Neuron (in vitro differentiated cells): Measurements from ENCODE around the gene UAP1.

Experiments used
- H2AFZ ChIP-seq: one replicate; pipeline ENCODE4 v1.6.1; 2013; ENCODE audit warnings: low read depth, mild to moderate bottlenecking, inconsistent platforms, low read length, moderate library complexity
- H3K27me3 ChIP-seq: one replicate; pipeline ENCODE4 v1.6.1; 2013; ENCODE audit warnings: low read length; ENCODE audit not compliant: insufficient read depth
- H3K36me3 ChIP-seq: one replicate; pipeline ENCODE4 v1.6.1; 2013; ENCODE audit warnings: low read length; ENCODE audit not compliant: insufficient read depth
- H3K4me1 ChIP-seq: one replicate; pipeline ENCODE4 v1.6.1; 2013; ENCODE audit warnings: low read length; ENCODE audit not compliant: insufficient read depth
- H3K4me3 ChIP-seq: 2 replicates; pipeline ENCODE4 v1.5.1; 2013; ENCODE audit warnings: mild to moderate bottlenecking, low read length, moderate library complexity
- H3K9me3 ChIP-seq: one replicate; pipeline ENCODE4 v1.6.1; 2013; ENCODE audit warnings: low read length

The UAP1 gene

GRCh38 chr1:162561616-162562469 is at the start of gene UAP1:
Gene UAP1 (plus strand): TSS chr1:162561722. CDS start chr1:162566069, 4,347 bp downstream.
- H3K27me3 ChIP-seq = no peaks in the 10 kb centered on the region
- peak within 1 kb of the TSS; percentile 85 for H3K4me3 ChIP-seq
- peaks cover 5% of the 10 kb centered on the region for H3K4me1 ChIP-seq
- H3K36me3 ChIP-seq = peaks cover 2% of the 10 kb centered on the region
- H2AFZ ChIP-seq = peak within 1 kb of the TSS; percentile 90
- H3K9me3 ChIP-seq = no peaks in the 10 kb centered on the region

GRCh38 chr1:162527314-162527713 is 34.2 kb upstream of the UAP1 start:
- Histone ChIP-seq H3K36me3 (peaks cover 45% of the 10 kb centered on the region), H3K4me1 (no peaks in the 10 kb centered on the region), H2AFZ (no peak overlapping the region), H3K27me3 (no peaks in the 10 kb centered on the region), H3K9me3 (no peaks in the 10 kb centered on the region), H3K4me3 (no peak overlapping the region)

- no peaks in the 10 kb centered on the region for H3K9me3 ChIP-seq
- no peaks in the 10 kb centered on the region for H3K4me1 ChIP-seq
- H3K4me3 ChIP-seq = no peak overlapping the region
- H3K36me3 ChIP-seq = peaks cover 21% of the 10 kb centered on the region
- no peak overlapping the region for H2AFZ ChIP-seq
- no peaks in the 10 kb centered on the region for H3K27me3 ChIP-seq
Measured at GRCh38 chr1:162530307-162530987, 31.1 kb upstream of the UAP1 start.

- Histone ChIP-seq H3K4me1 (no peaks in the 10 kb centered on the region), H3K9me3 (no peaks in the 10 kb centered on the region), H3K4me3 (no peak overlapping the region), H3K27me3 (no peaks in the 10 kb centered on the region), H3K36me3 (peaks cover 16% of the 10 kb centered on the region), H2AFZ (no peak overlapping the region)
Measured at GRCh38 chr1:162530988-162531319, 30.6 kb upstream of the UAP1 start.

GRCh38 chr1:162535501-162535900 is 26.0 kb upstream of the UAP1 start:
- no peaks in the 10 kb centered on the region for H3K9me3 ChIP-seq
- no peak overlapping the region for H2AFZ ChIP-seq
- no peaks in the 10 kb centered on the region for H3K36me3 ChIP-seq
- H3K27me3 ChIP-seq = no peaks in the 10 kb centered on the region
- H3K4me3 ChIP-seq = no peak overlapping the region
- no peaks in the 10 kb centered on the region for H3K4me1 ChIP-seq

- H3K4me1 ChIP-seq = no peaks in the 10 kb centered on the region
- H3K4me3 ChIP-seq = no peak overlapping the region
- no peaks in the 10 kb centered on the region for H3K36me3 ChIP-seq
- no peaks in the 10 kb centered on the region for H3K9me3 ChIP-seq
- no peaks in the 10 kb centered on the region for H3K27me3 ChIP-seq
- H2AFZ ChIP-seq = no peak overlapping the region
Measured at GRCh38 chr1:162536511-162536910, 25.0 kb upstream of the UAP1 start.

- Histone ChIP-seq H3K36me3 (no peaks in the 10 kb centered on the region), H3K4me3 (no peak overlapping the region), H3K27me3 (no peaks in the 10 kb centered on the region), H2AFZ (no peak overlapping the region), H3K4me1 (no peaks in the 10 kb centered on the region), H3K9me3 (no peaks in the 10 kb centered on the region)
Measured at GRCh38 chr1:162537216-162537615, 24.3 kb upstream of the UAP1 start.

- Histone ChIP-seq H2AFZ (no peak overlapping the region), H3K4me3 (no peak overlapping the region), H3K9me3 (no peaks in the 10 kb centered on the region), H3K36me3 (no peaks in the 10 kb centered on the region), H3K27me3 (no peaks in the 10 kb centered on the region), H3K4me1 (no peaks in the 10 kb centered on the region)
Measured at GRCh38 chr1:162538815-162539431, 22.6 kb upstream of the UAP1 start.

- H3K36me3 ChIP-seq = no peaks in the 10 kb centered on the region
- H2AFZ ChIP-seq = no peak overlapping the region
- H3K4me3 ChIP-seq = no peak overlapping the region
Measured at GRCh38 chr1:162541619-162542141, 19.8 kb upstream of the UAP1 start.

GRCh38 chr1:162543228-162543627 is 18.3 kb upstream of the UAP1 start:
- Histone ChIP-seq H3K36me3 (no peaks in the 10 kb centered on the region), H3K27me3 (no peaks in the 10 kb centered on the region), H2AFZ (no peak overlapping the region), H3K4me1 (no peaks in the 10 kb centered on the region), H3K9me3 (no peaks in the 10 kb centered on the region), H3K4me3 (no peak overlapping the region)

More at GRCh38 chr1:162541619-162542141, 19.8 kb upstream of the UAP1 start:
- H3K9me3 ChIP-seq = no peaks in the 10 kb centered on the region
- H3K4me1 ChIP-seq = no peaks in the 10 kb centered on the region
- H3K27me3 ChIP-seq = no peaks in the 10 kb centered on the region

- Histone ChIP-seq H3K27me3 (no peaks in the 10 kb centered on the region), H3K4me1 (no peaks in the 10 kb centered on the region)
Measured at GRCh38 chr1:162548170-162548569, 13.4 kb upstream of the UAP1 start.

GRCh38 chr1:162549001-162549400 is 12.5 kb upstream of the UAP1 start:
- H3K4me3 ChIP-seq = no peak overlapping the region
- H3K36me3 ChIP-seq = no peaks in the 10 kb centered on the region
- H2AFZ ChIP-seq = no peak overlapping the region
- H3K9me3 ChIP-seq = no peaks in the 10 kb centered on the region
- no peaks in the 10 kb centered on the region for H3K4me1 ChIP-seq
- H3K27me3 ChIP-seq = no peaks in the 10 kb centered on the region

More at GRCh38 chr1:162548170-162548569, 13.4 kb upstream of the UAP1 start:
- no peaks in the 10 kb centered on the region for H3K36me3 ChIP-seq
- H3K4me3 ChIP-seq = no peak overlapping the region
- no peak overlapping the region for H2AFZ ChIP-seq
- no peaks in the 10 kb centered on the region for H3K9me3 ChIP-seq

GRCh38 chr1:162550925-162551324 is 10.6 kb upstream of the UAP1 start:
- no peaks in the 10 kb centered on the region for H3K4me1 ChIP-seq
- H3K27me3 ChIP-seq = no peaks in the 10 kb centered on the region
- H3K4me3 ChIP-seq = no peak overlapping the region
- no peaks in the 10 kb centered on the region for H3K36me3 ChIP-seq
- H2AFZ ChIP-seq = no peak overlapping the region
- no peaks in the 10 kb centered on the region for H3K9me3 ChIP-seq
